Lower leg skin (tissue), 4 donors: ENCODE results near the gene KLK8. TPM values are rescaled to one million over a fixed set of nuclear protein-coding genes. Genes with fewer than 3 reads are reported as not detected.

Source experiments
- DNase-seq, 2 donors: peaks; one replicate each; pipeline ENCODE4 v3.0.0-alpha.2; 2019; ENCODE audit warnings: low spot score in 2 of 2
- H3K4me3 ChIP-seq: fragments of 200-600 bp; sonication (generic); 2 replicates; pipeline ENCODE4 v1.5.1; 2017; ENCODE audit warnings: mild to moderate bottlenecking, low read depth; ENCODE audit not compliant: poor library complexity, severe bottlenecking
- CTCF ChIP-seq, 3 donors: fragments of 450-650 bp; IDR thresholded peaks; one replicate each; pipeline ENCODE4 v1.5.1; 2016; ENCODE audit warnings: antibody characterized with exemption in 3 of 3, mild to moderate bottlenecking in 3 of 3, moderate library complexity in 2 of 3
- POLR2A ChIP-seq, 2 donors: fragments of 450-650 bp; IDR thresholded peaks; one replicate each; pipeline ENCODE4 v1.6.1; 2016 to 2017; ENCODE audit warnings: antibody characterized with exemption in 2 of 2, mild to moderate bottlenecking in 1 of 2, moderate library complexity in 1 of 2
- WGBS, 2 donors: methylation state at CpG; one replicate each; pipeline ENCODE4 v1.1.5; 2018; 5-methylcytosine and 5-hydroxymethylcytosine counted together
- intact Hi-C: fragments of 100-400 bp; cut with DNase I; formaldehyde crosslinking; loops from one replicate; pipeline ENCODE4 v1.15.0; 2023; ENCODE audit warnings: low total_unique reads
- total RNA-seq, 4 donors: library from RNA; depleted of rRNA; stranded (reverse); fragments of >200 nt; gene quantifications; one replicate each; pipeline ENCODE4 v1.1.0, GENCODE V29; 2016

The KLK8 gene
- total RNA-seq, 4 donors from 2014 or later, result 67.1 to 117 (median 106) TPM

DNA sequence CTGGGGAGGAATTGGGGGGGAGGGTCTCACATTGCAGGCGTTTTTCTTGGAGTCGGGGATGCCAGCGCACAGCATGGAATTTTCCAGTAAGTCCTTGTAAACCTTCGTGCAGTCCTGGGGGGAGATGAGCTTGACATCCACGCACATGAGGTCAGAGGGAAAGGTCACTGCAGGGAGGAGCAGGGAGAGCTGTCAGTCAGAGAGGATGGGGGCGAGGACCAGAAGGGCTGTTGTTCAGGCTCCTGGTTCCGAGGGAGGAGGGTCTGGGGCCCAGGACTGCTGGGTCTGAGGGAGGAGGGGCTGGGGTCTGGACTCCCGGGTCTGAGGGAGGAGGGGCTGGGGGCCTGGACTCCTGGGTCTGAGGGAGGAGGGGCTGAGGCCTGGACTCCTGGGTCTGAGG is 21.6 kb downstream of the KLK8 start:
- TF ChIP-seq POLR2A (IDR thresholded peaks at IDR 0.05) (no peak), CTCF (IDR thresholded peaks at IDR 0.05) (no peak)
- intact Hi-C loops, result no loop called here
- H3K4me3 ChIP-seq, result no peak overlapping the region
- no peak for DNase-seq
- WGBS, 2 donors, result 44 to 47% methylated on average over 8 of the region's 8 CpGs

GRCh38 chr19:50978772-50979390 is 22.5 kb downstream of the KLK8 start:
- intact Hi-C loops, result no loop called here
- 43 to 55% methylated on average over 5 of the region's 5 CpGs for WGBS, 2 donors
- DNase-seq, result no peak
- TF ChIP-seq POLR2A (IDR thresholded peaks at IDR 0.05) (no peak), CTCF (IDR thresholded peaks at IDR 0.05) (no peak)
- H3K4me3 ChIP-seq, result no peak overlapping the region

DNA sequence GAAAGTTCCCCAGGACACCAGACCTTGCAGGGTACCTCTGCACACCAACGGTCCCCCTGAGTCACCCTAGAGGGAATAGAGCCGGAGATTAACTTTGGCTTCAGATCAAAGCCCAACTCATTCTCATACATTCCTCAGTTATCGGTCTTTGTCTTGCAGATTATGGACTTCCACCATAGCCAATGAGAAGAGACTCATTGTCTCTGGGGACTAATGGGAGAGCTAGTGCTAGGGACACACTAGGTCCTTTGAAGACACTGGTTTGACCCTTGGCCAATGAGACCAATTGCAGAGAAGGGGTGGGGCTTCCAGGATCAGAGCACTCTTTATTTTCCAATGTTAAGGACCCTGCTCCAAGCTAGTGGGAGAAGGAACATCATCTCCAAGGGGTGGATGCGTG is 23.8 kb downstream of the KLK8 start:
- no peak for DNase-seq
- no peak overlapping the region for H3K4me3 ChIP-seq
- TF ChIP-seq POLR2A (IDR thresholded peaks at IDR 0.05) (no peak), CTCF (IDR thresholded peaks at IDR 0.05) (no peak)
- intact Hi-C loops, result no loop called here
- WGBS, 2 donors, result 70 to 74% methylated on average over 4 of the region's 4 CpGs

DNA sequence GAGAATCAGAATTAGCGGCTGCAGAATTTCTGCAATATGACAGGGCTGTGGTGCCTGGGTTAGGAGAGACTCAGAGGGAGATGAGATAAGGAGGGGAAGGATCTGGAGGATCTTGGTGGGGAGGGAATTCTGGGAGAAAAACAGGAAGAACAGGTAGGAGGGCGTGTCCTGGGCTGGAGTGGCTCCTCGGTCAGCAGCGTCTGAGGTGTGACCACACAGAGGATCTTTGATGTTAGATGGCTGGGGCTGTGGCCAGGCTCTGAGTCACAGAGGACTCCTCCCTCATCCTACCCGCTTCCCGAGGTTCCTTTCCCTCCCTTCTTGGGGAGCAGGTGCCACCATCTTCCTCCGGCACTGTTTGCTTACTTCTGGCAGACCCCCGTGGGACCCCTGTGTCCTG is 25.6 kb downstream of the KLK8 start:
- intact Hi-C loops, result no loop called here
- WGBS, 2 donors, result 14 to 15% methylated on average over 8 of the region's 8 CpGs

DNA sequence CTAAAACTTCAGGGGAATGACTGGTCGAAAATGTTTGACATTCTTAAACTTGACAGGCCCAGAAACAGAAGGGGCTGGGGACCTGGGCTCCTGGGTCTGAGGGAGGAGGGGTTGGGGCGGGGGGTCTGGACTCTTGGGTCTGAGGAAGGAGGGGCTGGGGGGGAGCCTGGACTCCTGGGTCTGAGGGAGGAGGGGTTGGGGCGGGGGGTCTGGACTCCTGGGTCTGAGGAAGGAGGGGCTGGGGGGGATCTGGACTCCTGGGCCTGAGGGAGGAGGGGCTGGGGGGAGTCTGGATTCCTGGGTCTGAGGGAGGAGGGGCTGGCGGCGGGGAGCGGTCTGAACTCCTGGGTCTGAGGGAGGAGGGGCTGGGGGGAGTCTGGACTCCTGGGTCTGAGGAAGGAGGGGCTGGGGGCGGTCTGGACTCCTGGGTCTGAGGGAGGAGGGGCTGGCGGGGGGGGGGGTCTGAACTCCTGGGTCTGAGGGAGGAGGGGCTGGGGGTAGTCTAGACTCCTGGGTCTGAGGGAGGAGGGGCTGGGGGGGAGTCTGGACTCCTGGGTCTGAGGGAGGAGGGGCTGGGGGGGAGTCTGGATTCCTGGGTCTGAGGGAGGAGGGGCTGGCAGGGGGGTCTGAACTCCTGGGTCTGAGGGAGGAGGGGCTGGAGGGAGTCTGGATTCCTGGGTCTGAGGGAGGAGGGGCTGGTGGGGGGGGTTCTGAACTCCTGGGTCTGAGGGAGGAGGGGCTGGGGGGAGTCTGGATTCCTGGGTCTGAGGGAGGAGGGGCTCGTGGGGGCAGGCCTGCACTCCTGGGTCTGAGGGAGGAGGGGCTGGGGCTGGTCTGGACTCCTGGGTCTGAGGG is 26.5 kb downstream of the KLK8 start:
- WGBS, 2 donors, result 49 to 62% methylated on average over 6 of the region's 9 CpGs
- TF ChIP-seq CTCF (IDR thresholded peaks at IDR 0.05) (no peak), POLR2A (IDR thresholded peaks at IDR 0.05) (no peak)

More for the DNA sequence above, 25.6 kb downstream of the KLK8 start:
- TF ChIP-seq CTCF (IDR thresholded peaks at IDR 0.05), result no peak
- no peak for TF ChIP-seq POLR2A (IDR thresholded peaks at IDR 0.05)
- H3K4me3 ChIP-seq, result no peak overlapping the region
- no peak for DNase-seq

More for the DNA sequence above, 26.5 kb downstream of the KLK8 start:
- intact Hi-C loops, result no loop called here
- H3K4me3 ChIP-seq, result no peak overlapping the region
- no peak for DNase-seq
